Neural crest cell (in vitro differentiated cells): ENCODE data around the gene FOSL2. TPM values are rescaled to one million over a fixed set of nuclear protein-coding genes. Genes with fewer than 3 reads are reported as not detected.

Experiments used
- DNase-seq: peaks from one replicate; pipeline ENCODE4 v3.0.0; 2021; ENCODE audit warnings: low read depth, mixed read lengths, low spot score
- H3K27ac Mint-ChIP-seq: one replicate; pipeline ENCODE4 v1.8.0; 2021; ENCODE audit warnings: mild to moderate bottlenecking, mixed read lengths; ENCODE audit not compliant: unreplicated experiment
- H3K27me3 Mint-ChIP-seq: 2 replicates; pipeline ENCODE4 v1.8.0; 2021; ENCODE audit warnings: low read depth, mild to moderate bottlenecking, mixed read lengths
- H3K36me3 Mint-ChIP-seq: 2 replicates; pipeline ENCODE4 v1.8.0; 2021; ENCODE audit warnings: low read depth, mild to moderate bottlenecking, mixed read lengths
- H3K4me1 Mint-ChIP-seq: 2 replicates; pipeline ENCODE4 v1.8.0; 2021; ENCODE audit warnings: mixed read lengths
- H3K4me3 Mint-ChIP-seq: one replicate; pipeline ENCODE4 v1.8.0; 2021; ENCODE audit warnings: mild to moderate bottlenecking, mixed read lengths
- H3K9me3 Mint-ChIP-seq: 2 replicates; pipeline ENCODE4 v1.8.0; 2021; ENCODE audit warnings: mixed read lengths
- CTCF ChIP-seq: fragments of 200-600 bp; sonication (generic); conservative IDR thresholded peaks from 2 replicates; pipeline ENCODE4 v1.5.0; 2021; ENCODE audit warnings: antibody characterized with exemption, mild to moderate bottlenecking
- total RNA-seq: library from RNA; stranded (reverse); gene quantifications from 2 replicates; pipeline ENCODE4 v1.2.1, GENCODE V29; 2021

Gene FOSL2
- total RNA-seq, 1 donor from 2014 or later, result 2.9 TPM

- DNase-seq, result no peak
- Mint-ChIP-seq H3K9me3 (no peaks in the 10 kb centered on the region), H3K4me3 (no peak overlapping the region), H3K36me3 (no peaks in the 10 kb centered on the region), H3K27ac (no peak overlapping the region), H3K4me1 (no peaks in the 10 kb centered on the region), H3K27me3 (no peaks in the 10 kb centered on the region)
- TF ChIP-seq CTCF, result no peak
Measured at GRCh38 chr2:28373854-28374253, 18.8 kb upstream of the FOSL2 start.

- Mint-ChIP-seq H3K27me3 (no peaks in the 10 kb centered on the region), H3K4me3 (no peak overlapping the region), H3K36me3 (no peaks in the 10 kb centered on the region), H3K9me3 (no peaks in the 10 kb centered on the region), H3K27ac (no peak overlapping the region), H3K4me1 (no peaks in the 10 kb centered on the region)
- no peak for DNase-seq
- no peak for TF ChIP-seq CTCF
Measured at GRCh38 chr2:28374331-28374730, 18.3 kb upstream of the FOSL2 start.

- DNase-seq, result no peak
Measured at GRCh38 chr2:28375236-28375635, 17.4 kb upstream of the FOSL2 start.

GRCh38 chr2:28375742-28376631 is 16.7 kb upstream of the FOSL2 start:
- Mint-ChIP-seq H3K36me3 (no peaks in the 10 kb centered on the region), H3K9me3 (no peaks in the 10 kb centered on the region), H3K27me3 (no peaks in the 10 kb centered on the region), H3K27ac (no peak overlapping the region), H3K4me1 (no peaks in the 10 kb centered on the region), H3K4me3 (no peak overlapping the region)
- DNase-seq, result no peak
- TF ChIP-seq CTCF, result no peak

More at GRCh38 chr2:28375236-28375635, 17.4 kb upstream of the FOSL2 start:
- Mint-ChIP-seq H3K27ac (no peak overlapping the region), H3K27me3 (no peaks in the 10 kb centered on the region), H3K9me3 (no peaks in the 10 kb centered on the region), H3K4me1 (no peaks in the 10 kb centered on the region), H3K36me3 (no peaks in the 10 kb centered on the region), H3K4me3 (no peak overlapping the region)
- TF ChIP-seq CTCF, result no peak

GRCh38 chr2:28377195-28377816 is 15.4 kb upstream of the FOSL2 start:
- H3K27ac Mint-ChIP-seq, result no peak overlapping the region

More at GRCh38 chr2:28377195-28377816, 15.4 kb upstream of the FOSL2 start:
- TF ChIP-seq CTCF, result no peak
- Mint-ChIP-seq H3K9me3 (no peaks in the 10 kb centered on the region), H3K4me3 (no peak overlapping the region), H3K36me3 (no peaks in the 10 kb centered on the region), H3K27me3 (no peaks in the 10 kb centered on the region), H3K4me1 (no peaks in the 10 kb centered on the region)
- no peak for DNase-seq
